ENCODE measurements around the gene CCDC9.
A peak's percentile ranks its signal among the peaks of the same experiment; 100 is the strongest.
"Not testable (repeated sequence)": the region's sequence is repeated elsewhere in the genome, so short reads cannot be mapped to it uniquely, and the experiment has no call there.

Gene CCDC9

GRCh38 chr19:47274071-47274890, 18.0 kb downstream of the CCDC9 start, which contains the start of gene INAFM1:
TSS of gene INAFM1 (plus strand) at chr19:47274885. CDS start at chr19:47274920, 35 bp downstream.
- peaks cover 7% of the 10 kb centered on the region for H3K27me3 ChIP-seq (ENCODE audit: insufficient read depth, insufficient read length)
- H3K9ac ChIP-seq (ENCODE audit: insufficient read length, low read depth): peak within 1 kb of the TSS; percentile 89
- peak; percentile 71 for DNase-seq (ENCODE audit: low read depth, low spot score)
- TF ChIP-seq SUZ12 (IDR thresholded peaks at IDR 0.05; ENCODE audit: extremely low read depth, insufficient read depth, insufficient read length): no peak
- TF ChIP-seq YY1 (IDR thresholded peaks at IDR 0.05; ENCODE audit: insufficient read depth, insufficient read length): no peak
- TF ChIP-seq ZNF274 (IDR thresholded peaks at IDR 0.05; ENCODE audit: low read depth, low read length): no peak
- peaks cover 32% of the 10 kb centered on the region for H3K36me3 ChIP-seq (ENCODE audit: insufficient read depth, insufficient read length, low read length)
- no peaks in the 10 kb centered on the region for H3K9me3 ChIP-seq (ENCODE audit: insufficient read depth, low read length)
- peaks cover 12% of the 10 kb centered on the region for H3K4me1 ChIP-seq (ENCODE audit: insufficient read depth, insufficient read length)
- peak within 1 kb of the TSS; percentile 68 for H3K4me3 ChIP-seq (ENCODE audit: insufficient read length, low read depth)

- Histone ChIP-seq H3K9me3 (ENCODE audit: insufficient read depth, low read length) (no peaks in the 10 kb centered on the region), H3K36me3 (ENCODE audit: insufficient read depth, insufficient read length, low read length) (peaks cover 26% of the 10 kb centered on the region), H3K9ac (ENCODE audit: insufficient read length, low read depth) (peak overlapping the region; percentile 82), H3K4me1 (ENCODE audit: insufficient read depth, insufficient read length) (peaks cover 14% of the 10 kb centered on the region), H3K4me3 (ENCODE audit: insufficient read length, low read depth) (peak overlapping the region; percentile 63), H3K27me3 (ENCODE audit: insufficient read depth, insufficient read length) (peaks cover 7% of the 10 kb centered on the region)
- no peak for DNase-seq (ENCODE audit: low read depth, low spot score)
- TF ChIP-seq ZNF274 (IDR thresholded peaks at IDR 0.05; ENCODE audit: low read depth, low read length) (no peak), YY1 (IDR thresholded peaks at IDR 0.05; ENCODE audit: insufficient read depth, insufficient read length) (no peak)
These were observed 18.8 kb downstream of the CCDC9 start for GRCh38 chr19:47274891-47275761.

- peak overlapping the region; percentile 82 for H3K9ac ChIP-seq (ENCODE audit: insufficient read length, low read depth)
- DNase-seq (ENCODE audit: low read depth, low spot score): no peak
- no peaks in the 10 kb centered on the region for H3K9me3 ChIP-seq (ENCODE audit: insufficient read depth, low read length)
- H3K36me3 ChIP-seq (ENCODE audit: insufficient read depth, insufficient read length, low read length): peaks cover 21% of the 10 kb centered on the region
- H3K4me1 ChIP-seq (ENCODE audit: insufficient read depth, insufficient read length): peaks cover 12% of the 10 kb centered on the region
- TF ChIP-seq ZNF274 (IDR thresholded peaks at IDR 0.05; ENCODE audit: low read depth, low read length) (no peak), SUZ12 (IDR thresholded peaks at IDR 0.05; ENCODE audit: extremely low read depth, insufficient read depth, insufficient read length) (no peak), YY1 (IDR thresholded peaks at IDR 0.05; ENCODE audit: insufficient read depth, insufficient read length) (no peak)
- peaks cover 7% of the 10 kb centered on the region for H3K27me3 ChIP-seq (ENCODE audit: insufficient read depth, insufficient read length)
- H3K4me3 ChIP-seq (ENCODE audit: insufficient read length, low read depth): peak overlapping the region; percentile 63
These were observed 19.6 kb downstream of the CCDC9 start for GRCh38 chr19:47275791-47276461.

- H3K4me1 ChIP-seq (ENCODE audit: insufficient read depth, insufficient read length): peaks cover 12% of the 10 kb centered on the region
- peak overlapping the region; percentile 27 for H3K9ac ChIP-seq (ENCODE audit: insufficient read length, low read depth)
- H3K9me3 ChIP-seq (ENCODE audit: insufficient read depth, low read length); DNase-seq (ENCODE audit: low read depth, low spot score); H3K4me3 ChIP-seq (ENCODE audit: insufficient read length, low read depth); H3K27me3 ChIP-seq (ENCODE audit: insufficient read depth, insufficient read length): not testable (repeated sequence)
- peaks cover 15% of the 10 kb centered on the region for H3K36me3 ChIP-seq (ENCODE audit: insufficient read depth, insufficient read length, low read length)
These were observed 20.2 kb downstream of the CCDC9 start for GRCh38 chr19:47276513-47276912.

- TF ChIP-seq SUZ12 (IDR thresholded peaks at IDR 0.05; ENCODE audit: extremely low read depth, insufficient read depth, insufficient read length) (no peak), YY1 (IDR thresholded peaks at IDR 0.05; ENCODE audit: insufficient read depth, insufficient read length) (no peak), ZNF274 (IDR thresholded peaks at IDR 0.05; ENCODE audit: low read depth, low read length) (no peak)
- DNase-seq (ENCODE audit: low read depth, low spot score): no peak
These were observed 24.0 kb downstream of the CCDC9 start for GRCh38 chr19:47280183-47280797.

GRCh38 chr19:47283405-47284059, 27.2 kb downstream of the CCDC9 start:
- Histone ChIP-seq H3K27me3 (ENCODE audit: insufficient read depth, insufficient read length) (no peaks in the 10 kb centered on the region), H3K4me1 (ENCODE audit: insufficient read depth, insufficient read length) (peaks cover 2% of the 10 kb centered on the region), H3K9ac (ENCODE audit: insufficient read length, low read depth) (no peak overlapping the region), H3K9me3 (ENCODE audit: insufficient read depth, low read length) (no peaks in the 10 kb centered on the region), H3K36me3 (ENCODE audit: insufficient read depth, insufficient read length, low read length) (peaks cover 7% of the 10 kb centered on the region), H3K4me3 (ENCODE audit: insufficient read length, low read depth) (no peak overlapping the region)
- DNase-seq (ENCODE audit: low read depth, low spot score): no peak
- TF ChIP-seq SUZ12 (IDR thresholded peaks at IDR 0.05; ENCODE audit: extremely low read depth, insufficient read depth, insufficient read length) (no peak), ZNF274 (IDR thresholded peaks at IDR 0.05; ENCODE audit: low read depth, low read length) (no peak), YY1 (IDR thresholded peaks at IDR 0.05; ENCODE audit: insufficient read depth, insufficient read length) (no peak)

More at GRCh38 chr19:47280183-47280797, 24.0 kb downstream of the CCDC9 start:
- peaks cover 10% of the 10 kb centered on the region for H3K4me1 ChIP-seq (ENCODE audit: insufficient read depth, insufficient read length)
- no peak overlapping the region for H3K4me3 ChIP-seq (ENCODE audit: insufficient read length, low read depth)
- H3K36me3 ChIP-seq (ENCODE audit: insufficient read depth, insufficient read length, low read length): peaks cover 12% of the 10 kb centered on the region
- H3K9ac ChIP-seq (ENCODE audit: insufficient read length, low read depth): no peak overlapping the region
- H3K27me3 ChIP-seq (ENCODE audit: insufficient read depth, insufficient read length): peaks cover 4% of the 10 kb centered on the region
- no peaks in the 10 kb centered on the region for H3K9me3 ChIP-seq (ENCODE audit: insufficient read depth, low read length)
